GM19035 (cell line): ENCODE measurements around the gene ANGPTL7.
"Not testable (repeated sequence)": the region's sequence is repeated elsewhere in the genome, so short reads cannot be mapped to it uniquely, and the experiment has no call there.

ENCODE experiments used
- ATAC-seq: cut with Tn5 transposase; IDR thresholded peaks from one replicate; pipeline ENCODE4 v1.9.1; 2021; ENCODE audit not compliant: unreplicated experiment

Gene ANGPTL7, protein sequence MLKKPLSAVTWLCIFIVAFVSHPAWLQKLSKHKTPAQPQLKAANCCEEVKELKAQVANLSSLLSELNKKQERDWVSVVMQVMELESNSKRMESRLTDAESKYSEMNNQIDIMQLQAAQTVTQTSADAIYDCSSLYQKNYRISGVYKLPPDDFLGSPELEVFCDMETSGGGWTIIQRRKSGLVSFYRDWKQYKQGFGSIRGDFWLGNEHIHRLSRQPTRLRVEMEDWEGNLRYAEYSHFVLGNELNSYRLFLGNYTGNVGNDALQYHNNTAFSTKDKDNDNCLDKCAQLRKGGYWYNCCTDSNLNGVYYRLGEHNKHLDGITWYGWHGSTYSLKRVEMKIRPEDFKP

DNA sequence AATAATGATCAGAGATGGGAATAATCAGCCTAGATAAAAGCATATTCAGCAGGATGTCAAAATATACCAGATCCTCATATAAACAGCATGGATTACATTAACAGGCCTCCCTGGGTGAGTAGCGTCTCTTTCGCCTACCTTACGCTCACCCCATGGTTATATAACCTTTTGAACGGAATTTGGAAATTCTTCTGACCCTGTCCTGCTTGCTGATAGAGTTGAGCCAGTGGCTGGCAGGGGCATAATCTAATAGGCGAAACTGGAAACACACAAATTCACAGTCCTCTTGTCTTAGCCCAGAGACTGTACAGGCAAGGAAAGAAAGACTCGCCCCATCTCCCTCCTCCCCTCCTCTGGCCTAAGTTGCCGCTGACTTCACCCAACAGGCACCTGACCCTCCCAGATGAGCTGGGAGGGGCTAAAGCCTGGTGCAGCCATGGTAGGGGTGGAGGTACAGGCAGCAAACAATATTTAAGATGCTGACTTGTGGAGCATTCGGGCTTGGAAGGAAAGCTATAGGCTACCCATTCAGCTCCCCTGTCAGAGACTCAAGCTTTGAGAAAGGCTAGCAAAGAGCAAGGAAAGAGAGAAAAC, at the start of gene ANGPTL7:
Gene ANGPTL7 (plus strand): TSS at position 498 of the 594 bp plus-strand sequence. CDS start 225 bp downstream, outside the sequence.
- ATAC-seq: no peak

DNA sequence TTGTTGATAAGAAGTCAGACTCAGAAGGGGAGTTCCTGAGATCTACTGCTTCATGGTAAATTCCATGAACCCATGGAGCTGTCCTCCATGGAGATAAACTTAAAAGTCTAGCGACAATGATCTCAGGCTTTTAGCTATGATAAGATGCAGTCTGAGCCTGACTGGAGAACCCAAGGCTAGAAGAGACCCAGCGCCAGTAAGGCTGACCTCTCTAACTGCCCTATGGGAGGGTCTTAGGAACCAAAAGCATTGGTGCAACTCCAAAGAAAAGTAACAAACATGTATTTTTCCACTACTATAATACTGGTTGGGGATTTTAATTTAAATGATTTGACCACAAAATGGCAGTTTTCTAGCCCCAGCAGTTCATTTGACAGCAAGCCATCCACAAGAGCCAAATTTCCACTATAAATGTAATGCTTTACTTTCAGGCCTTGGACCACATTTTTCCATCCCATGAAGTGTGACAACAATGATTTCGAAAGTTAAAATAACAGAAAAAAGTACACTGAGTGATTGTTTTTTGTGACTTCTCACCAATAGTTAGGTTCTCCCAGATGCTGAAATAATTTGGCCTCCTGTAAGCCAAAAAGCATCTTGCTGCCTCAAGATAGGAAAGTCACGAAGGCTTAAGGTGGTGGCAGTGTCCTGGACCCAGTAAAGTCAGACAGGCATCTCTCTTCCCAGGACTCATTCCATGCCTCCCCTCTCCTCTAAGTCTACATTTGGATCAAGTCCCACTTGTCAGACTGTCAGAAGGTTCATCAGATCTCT, 46.4 kb upstream of the ANGPTL7 start:
- no peak for ATAC-seq

DNA sequence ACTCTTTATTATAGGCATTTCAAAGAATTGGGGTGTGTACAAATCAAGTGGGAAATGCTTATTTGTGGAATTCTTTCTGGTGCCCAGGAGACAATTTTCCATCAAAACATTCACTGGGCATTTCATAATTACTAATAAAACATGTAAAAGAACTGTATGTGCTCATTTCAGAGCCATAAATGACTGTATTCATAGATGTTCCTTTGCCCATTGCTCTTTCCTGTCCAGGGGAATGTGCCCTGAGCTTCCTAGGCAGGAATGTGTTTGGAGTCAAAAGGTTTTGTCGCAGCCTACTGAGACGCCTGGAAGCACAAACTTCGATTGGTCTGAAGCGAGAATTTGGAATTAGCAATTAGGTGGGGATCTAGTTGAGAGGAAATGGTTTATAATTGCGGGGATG, 45.8 kb upstream of the ANGPTL7 start:
- no peak for ATAC-seq

DNA sequence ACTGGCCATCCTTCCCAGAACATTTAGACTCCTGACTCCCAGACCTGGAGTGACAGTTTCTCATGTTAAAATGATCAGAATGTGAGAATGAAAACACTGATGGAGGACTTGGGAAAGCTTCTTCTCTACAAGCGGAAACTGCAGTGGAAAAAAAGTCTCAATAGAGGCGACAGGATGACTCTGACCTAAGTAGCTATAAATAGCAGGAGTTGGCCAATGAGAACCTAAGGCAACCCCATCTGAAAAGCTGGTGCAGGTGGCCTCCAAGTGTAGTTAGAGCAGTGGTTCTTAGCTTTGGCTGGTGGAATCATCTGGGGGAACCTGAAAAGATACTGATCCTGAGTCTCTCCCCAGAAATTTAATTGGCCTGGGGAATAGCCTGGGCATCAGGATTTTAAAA, 45.2 kb upstream of the ANGPTL7 start:
- no peak for ATAC-seq

DNA sequence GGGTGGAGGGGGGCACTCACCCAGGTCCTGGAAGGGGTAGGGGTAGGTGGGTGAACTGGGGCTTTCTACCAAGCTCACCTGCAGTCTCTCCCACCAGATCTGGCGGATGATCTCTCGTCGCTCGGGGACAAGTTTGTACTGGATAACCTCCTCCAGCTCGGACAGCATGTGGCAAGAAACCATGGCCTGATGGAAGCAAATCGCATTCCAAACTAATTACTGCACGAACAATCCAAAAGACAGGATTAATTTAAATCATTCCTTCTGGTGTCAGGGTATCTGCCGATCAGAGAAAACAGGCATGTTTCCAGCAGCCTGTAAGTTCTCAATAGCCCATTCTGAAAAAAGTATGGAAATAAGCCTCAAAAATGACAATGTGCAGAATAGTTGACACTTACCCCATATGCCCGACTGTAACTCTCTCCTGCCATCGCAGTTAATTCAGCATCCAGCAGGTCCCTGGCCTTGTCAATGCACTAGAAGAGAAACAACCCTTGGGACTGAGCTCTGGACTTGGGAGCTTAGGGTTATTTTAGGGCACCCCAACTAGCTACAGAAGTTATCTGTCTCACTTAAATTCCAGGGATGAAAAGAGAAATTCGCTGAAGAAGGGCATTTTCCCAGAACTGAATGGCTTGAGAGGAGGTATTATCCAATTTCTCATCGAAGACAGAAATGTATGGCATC, 44.4 kb upstream of the ANGPTL7 start:
- no peak for ATAC-seq

DNA sequence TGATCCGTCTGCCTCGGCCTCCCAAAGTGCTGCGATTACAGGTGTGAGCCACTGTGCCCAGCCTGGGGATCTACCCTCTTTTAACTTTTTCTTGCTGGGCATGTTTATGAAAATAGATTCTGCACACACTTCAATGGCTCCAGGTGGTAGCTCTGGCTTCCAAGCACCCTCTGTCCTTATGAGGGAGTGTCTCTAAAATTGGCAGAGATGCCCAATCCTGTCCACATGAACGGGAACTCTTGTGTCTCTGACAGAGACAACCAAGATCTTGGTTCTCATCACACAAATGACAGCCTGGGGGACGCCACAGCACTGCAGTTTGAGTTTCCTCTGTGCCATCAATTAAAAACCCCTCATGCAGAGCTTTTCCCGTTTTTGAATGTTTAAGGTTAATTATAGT, 43.4 kb upstream of the ANGPTL7 start:
- ATAC-seq: no peak

DNA sequence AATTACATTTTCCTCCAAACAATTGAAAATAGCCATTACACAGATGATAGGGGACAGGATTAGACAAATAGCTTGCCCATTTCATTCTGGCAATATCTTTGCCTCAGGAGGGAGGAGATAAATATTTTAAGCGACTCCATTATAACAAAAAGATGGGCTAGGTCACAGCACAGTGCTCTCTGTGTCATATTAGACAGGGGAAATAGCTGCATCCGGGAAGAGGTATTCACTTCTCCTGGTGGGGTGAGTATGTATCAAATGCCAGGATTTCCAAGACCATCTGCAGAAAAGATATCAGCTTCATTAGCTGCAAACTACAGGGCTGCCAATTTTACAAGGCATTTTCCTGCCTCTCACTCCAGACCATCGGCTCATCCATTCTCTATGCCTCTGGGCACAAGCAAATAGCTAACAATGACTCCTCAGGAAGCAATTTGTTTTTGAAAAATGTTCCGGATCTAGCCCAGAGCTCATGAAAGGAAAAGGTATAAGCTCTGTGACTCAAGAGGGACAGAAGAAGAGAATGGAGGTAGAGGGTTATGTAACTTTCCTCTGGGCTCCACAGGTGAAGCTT, 41.9 kb upstream of the ANGPTL7 start:
- ATAC-seq: no peak

DNA sequence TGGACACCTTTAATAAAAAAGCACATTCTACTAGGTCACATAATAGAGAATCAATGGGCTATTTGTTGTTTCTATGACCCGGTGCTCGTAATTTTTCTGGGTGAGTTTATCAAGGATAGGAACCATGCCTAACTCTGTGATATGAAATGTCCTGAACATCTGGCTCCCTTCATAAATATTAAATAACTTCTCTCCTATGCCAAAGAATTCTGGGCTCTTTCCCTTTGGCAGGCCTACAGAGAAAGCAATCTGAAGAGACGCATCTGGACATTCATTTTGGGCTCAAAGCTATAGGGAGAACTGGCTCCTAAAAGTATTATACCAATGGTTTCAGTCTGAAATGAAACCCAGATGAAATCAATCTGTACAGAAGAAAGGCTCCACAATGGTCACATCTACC, 38.8 kb upstream of the ANGPTL7 start:
- ATAC-seq: no peak

DNA sequence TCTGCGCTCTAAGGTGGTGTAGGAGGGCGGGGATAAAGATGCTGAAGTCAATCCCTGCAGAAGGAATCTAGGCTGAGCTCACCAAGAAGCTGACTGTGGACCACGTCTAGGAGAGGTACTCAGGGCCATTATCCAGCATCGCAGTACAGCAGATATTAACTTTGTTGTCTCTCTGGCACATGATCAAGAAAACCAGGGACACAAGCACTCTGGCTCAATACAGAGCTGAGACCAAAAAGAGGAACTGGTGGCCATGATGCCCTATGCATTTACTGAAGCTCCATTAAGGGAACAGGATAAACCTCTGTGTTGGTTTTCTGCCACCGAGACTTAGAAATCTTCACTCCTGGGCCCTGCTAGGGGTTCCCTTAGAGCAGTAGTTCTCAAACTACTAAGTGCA, 38.0 kb upstream of the ANGPTL7 start:
- no peak for ATAC-seq

DNA sequence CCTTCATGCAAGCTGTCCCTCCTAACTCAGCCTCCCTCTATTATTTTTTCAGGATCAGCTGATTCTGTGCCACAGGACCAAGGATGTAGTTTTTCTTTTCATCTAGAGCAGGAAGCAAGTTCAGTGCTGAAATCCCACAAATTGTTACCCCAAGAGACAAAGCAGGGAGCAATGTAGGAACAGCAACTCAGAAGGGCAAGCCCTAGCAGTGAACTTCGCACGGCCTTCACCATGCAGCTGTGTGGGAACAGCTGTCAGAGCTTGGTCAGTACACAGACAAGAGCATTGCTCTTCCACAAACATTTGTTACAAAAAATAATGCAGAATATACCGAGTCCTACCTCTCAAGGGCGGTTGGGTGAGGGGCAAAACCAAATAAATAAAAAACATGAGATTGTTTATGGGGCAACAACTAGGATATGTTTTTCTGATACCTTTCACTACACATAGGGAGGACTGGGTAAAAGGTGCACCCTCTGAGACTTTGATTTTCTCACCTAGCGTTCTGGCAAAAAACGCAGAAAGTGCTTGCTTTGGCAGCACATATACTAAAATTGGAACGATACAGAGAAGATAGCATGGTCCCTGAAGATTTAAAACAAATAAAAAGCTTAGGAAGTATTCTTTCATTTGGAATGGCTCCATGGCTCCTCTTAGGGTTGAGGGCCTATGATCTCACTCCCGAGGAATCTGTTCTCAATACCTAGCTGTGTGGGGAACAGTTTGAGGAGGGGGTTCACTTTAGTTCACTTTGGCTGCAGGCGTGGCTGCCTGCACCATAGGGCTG, 37.1 kb upstream of the ANGPTL7 start:
- no peak for ATAC-seq

DNA sequence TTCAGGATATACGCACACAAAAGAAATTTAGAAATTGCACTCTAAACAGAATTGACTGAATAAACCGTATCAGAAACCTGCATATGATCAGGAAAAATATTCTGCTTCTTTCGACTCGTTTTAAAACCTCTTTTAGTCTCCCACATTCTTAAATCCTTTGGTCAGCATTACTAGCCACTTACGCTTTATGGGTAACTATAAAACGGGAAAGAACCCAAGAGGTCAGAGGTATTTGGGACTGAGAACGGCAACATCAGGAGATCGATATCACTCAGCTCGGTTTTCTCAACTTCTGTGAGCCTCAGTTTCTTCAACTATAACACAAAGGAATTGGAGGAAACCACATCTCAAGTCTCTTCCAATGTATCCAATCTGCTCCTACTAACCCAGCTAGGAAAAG, 36.4 kb upstream of the ANGPTL7 start:
- no peak for ATAC-seq

DNA sequence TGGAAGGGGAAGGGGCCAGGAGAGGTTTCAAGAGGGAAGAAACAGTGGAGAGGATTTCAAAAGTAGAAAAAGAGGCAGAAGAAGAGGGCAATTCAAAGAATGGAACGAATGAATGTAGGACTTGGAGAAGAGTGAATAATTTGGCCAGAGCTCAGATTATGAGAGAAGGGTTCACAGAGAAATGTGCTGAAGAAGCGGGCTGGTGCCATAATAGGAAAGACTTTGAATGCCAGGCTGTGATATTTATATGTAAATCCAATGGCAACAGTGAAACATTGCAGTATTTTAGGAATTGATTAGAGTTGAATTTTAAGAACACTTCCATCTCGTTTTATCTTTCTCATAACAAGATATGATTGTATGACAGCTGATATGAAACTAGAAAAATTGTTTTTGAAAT, 36.0 kb upstream of the ANGPTL7 start:
- no peak for ATAC-seq

DNA sequence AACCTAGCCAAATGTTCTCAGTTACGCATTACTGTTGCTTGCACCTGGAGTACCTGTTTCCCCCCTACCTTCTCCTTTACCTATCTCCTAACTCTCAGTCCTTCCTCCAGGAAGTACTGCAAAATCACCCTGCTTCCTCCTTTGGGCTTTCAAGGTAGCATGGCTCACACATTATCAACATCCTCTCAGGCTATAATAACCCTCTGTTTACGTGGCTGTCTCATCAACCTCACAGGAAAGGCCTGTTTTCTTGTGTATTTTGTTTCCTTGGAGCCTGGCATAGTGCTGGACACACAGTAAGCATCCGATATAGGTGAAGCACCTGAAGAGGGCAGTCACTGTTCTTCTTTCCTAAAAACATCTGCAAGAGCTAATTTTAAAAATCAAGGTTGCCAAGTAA, 32.7 kb upstream of the ANGPTL7 start:
- ATAC-seq: no peak

DNA sequence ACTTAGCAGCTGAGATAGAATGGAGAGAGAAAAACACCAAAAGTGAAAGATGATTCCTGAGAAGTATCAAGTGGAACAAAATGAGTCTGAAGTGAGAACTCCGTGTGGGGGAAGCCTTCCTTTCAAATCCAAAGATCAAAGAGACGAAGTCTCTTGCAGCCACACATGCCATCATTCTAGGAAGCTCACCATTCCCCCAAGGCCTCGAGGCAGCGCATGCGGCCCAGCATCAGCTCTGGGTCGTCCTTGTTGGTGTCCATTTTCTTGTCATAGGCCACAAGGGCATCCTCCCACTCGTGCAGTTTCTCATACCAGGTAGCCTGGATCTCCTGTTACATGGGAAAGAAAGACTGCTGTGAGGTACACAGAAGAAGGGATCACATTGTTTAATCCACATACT, 32.2 kb upstream of the ANGPTL7 start:
- no peak for ATAC-seq

DNA sequence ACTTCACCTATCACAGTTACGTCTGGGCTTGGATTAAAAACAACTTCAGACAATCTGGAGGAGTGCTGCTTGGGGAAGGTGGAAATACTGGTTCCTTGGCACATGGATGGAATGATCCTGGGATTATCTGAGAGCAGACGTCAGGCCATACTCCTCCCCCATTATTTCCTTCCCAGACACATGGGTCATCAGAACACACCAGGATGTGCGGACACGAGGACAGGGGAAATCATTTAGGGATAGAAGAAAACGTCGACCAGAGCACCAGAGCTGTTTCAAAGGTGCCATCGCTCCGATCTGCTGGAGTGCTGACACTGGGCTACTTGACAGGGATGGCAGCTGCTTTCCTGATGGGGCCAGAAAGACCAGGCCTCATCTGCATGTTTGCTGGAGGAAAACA, 31.8 kb upstream of the ANGPTL7 start:
- ATAC-seq: no peak

DNA sequence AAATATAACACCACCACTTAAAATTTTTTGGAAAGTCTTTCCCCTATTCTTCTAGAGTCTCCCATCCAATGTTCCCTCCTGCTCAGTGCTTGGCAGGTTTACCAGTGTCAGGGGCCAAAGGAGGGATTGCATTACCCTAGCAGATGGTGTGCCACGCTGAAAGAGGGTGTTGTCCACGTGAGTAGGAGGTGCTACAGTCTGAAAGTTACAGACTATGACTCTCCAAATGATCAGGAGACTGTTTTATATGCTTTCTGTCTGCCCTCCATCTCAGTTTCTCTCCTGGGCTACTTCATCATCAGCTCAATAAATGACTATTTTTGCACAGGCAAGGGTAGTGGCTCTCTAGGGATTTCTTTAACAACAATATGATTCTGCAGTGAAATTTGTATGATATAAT, 31.3 kb upstream of the ANGPTL7 start:
- no peak for ATAC-seq

DNA sequence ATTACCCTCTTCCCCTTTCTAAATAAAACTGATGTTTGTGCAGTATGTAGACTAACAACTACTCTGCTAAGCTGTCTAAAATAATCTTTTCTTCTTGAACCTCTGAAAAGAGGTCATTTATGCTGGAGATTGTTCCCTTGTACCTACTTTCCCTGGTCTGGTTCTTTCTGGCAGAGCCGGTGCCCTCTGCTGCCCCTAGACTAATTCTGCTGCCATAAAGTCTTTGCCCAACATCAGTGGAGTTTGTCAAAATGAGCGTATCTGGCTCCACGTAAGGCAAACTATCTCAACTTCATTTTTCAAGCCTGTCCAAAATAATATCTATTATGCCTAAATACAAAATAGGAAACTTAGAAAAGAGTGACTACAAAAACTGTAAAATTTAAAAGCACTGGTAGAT, 30.9 kb upstream of the ANGPTL7 start:
- ATAC-seq: no peak

DNA sequence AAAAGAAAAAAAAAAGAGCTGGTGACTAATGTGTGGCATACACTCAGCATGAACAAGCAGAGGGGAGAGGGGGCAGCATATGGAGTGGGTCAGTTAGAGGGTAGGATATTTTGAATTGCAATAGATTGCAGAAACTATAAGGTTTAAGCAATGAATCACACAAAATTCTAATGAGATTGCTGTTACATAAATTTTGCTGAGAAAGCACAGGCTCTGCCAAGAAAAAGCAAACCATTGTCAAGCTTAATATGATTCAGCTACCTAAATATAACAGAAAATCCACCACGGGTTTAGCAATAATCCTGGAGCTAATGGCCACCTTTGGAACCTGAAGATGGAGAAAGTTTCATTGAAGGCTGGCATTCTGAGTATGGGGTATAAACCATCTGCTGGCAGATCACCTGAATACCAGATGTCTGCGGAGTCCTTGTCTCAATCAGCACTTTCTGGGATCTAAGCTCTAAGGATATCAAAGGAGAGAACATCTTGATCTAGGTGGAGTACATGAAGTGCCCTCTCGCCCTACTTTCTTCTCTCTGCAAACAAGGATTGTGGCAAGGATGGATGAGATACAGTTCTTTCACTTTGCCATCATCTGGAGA, 30.3 kb upstream of the ANGPTL7 start:
- no peak for ATAC-seq

DNA sequence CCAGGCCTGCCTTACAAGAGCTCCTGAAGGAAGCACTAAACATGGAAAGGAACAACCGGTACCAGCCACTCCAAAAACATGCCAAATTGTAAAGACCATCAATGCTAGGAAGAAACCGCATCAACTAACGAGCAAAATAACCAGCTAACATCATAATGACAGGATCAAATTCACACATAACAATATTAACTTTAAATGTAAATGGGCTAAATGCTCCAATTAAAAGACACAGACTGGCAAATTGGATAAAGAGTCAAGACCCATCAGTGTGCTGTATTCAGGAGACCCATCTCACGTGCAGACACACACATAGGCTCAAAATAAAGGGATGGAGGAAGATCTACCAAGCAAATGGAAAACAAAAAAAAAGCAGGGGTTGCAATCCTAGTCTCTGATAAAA, 26.4 kb upstream of the ANGPTL7 start:
- not testable (repeated sequence) for ATAC-seq

DNA sequence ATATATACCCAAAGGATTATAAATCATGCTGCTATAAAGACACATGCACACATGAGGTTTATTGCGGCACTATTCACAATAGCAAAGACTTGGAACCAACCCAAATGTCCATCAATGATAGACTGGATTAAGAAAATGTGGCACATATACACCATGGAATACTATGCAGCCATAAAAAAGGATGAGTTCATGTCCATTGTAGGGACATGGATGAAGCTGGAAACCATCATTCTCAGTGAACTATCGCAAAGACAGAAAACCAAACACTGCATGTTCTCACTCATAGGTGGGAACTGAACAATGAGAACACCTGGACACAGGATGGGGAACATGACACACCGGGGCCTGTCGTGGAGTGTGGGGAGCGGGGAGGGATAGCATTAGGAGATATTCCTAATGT, 22.4 kb upstream of the ANGPTL7 start:
- ATAC-seq: not testable (repeated sequence)
